HFFc6 (cell line): ENCODE data around the gene OPALIN. TPM values are rescaled to one million over a fixed set of nuclear protein-coding genes. Genes with fewer than 3 reads are reported as not detected.

ENCODE experiments used
- DNase-seq: peaks from one replicate; pipeline ENCODE4 v3.0.0-alpha.2; 2018
- H3K27ac Mint-ChIP-seq: 2 replicates; pipeline ENCODE4 v1.8.0; 2020; ENCODE audit warnings: mild to moderate bottlenecking, mixed read lengths
- H3K27me3 Mint-ChIP-seq: 2 replicates; pipeline ENCODE4 v1.8.0; 2021; ENCODE audit warnings: mild to moderate bottlenecking, moderate library complexity, mixed read lengths; ENCODE audit not compliant: insufficient read depth
- H3K36me3 Mint-ChIP-seq: 2 replicates; pipeline ENCODE4 v1.8.0; 2021; ENCODE audit warnings: low read depth, mixed read lengths
- H3K4me1 Mint-ChIP-seq: 2 replicates; pipeline ENCODE4 v1.8.0; 2020; ENCODE audit warnings: low read depth, mixed read lengths
- H3K4me3 Mint-ChIP-seq: 2 replicates; pipeline ENCODE4 v1.8.0; 2020; ENCODE audit warnings: mild to moderate bottlenecking, moderate library complexity, mixed read lengths
- H3K9me3 Mint-ChIP-seq: 2 replicates; pipeline ENCODE4 v1.8.0; 2020; ENCODE audit warnings: mild to moderate bottlenecking, mixed read lengths
- CTCF ChIP-seq: fragments of 200-600 bp; sonication (generic); IDR thresholded peaks from 2 replicates; pipeline ENCODE4 v1.5.0; 2021; ENCODE audit warnings: antibody characterized with exemption, mild to moderate bottlenecking
- total RNA-seq, 6 experiments: library from RNA; stranded (reverse); fragmentation: NEBNext Ultra II Directional; extraction: Animal tissue kit (Norgen Biotek cat#: 25700); gene quantifications; 2 replicates in 1 of 6; 3 replicates in 5 of 6; pipeline ENCODE4 v1.2.3, GENCODE V29; 2021

Gene OPALIN
- total RNA-seq, 6 experiments from 2014 or later, result not detected

DNA sequence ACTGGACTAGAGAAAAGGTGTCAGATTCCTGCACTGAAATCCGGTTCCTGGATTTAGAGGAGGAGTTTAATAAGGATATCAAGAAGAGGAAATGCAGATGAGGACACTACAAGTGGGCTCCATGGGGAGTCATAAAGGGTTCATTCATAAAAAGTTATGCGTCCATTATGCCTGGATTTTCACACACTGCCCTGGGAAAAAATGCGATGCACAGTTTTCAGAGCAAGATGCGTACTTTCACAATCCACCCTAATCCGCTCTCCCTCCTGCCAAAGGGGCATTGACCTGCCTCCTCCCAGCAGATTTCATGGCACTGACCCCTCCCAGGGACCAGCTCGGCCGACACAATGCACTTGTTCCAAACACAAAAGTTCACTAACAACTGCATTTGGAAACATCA lies 42.2 kb upstream of the OPALIN start:
- Mint-ChIP-seq H3K4me3 (no peak overlapping the region), H3K4me1 (no peaks in the 10 kb centered on the region), H3K9me3 (no peaks in the 10 kb centered on the region), H3K36me3 (no peaks in the 10 kb centered on the region), H3K27me3 (peaks cover 54% of the 10 kb centered on the region), H3K27ac (no peak overlapping the region)
- TF ChIP-seq CTCF, result no peak
- no peak for DNase-seq

DNA sequence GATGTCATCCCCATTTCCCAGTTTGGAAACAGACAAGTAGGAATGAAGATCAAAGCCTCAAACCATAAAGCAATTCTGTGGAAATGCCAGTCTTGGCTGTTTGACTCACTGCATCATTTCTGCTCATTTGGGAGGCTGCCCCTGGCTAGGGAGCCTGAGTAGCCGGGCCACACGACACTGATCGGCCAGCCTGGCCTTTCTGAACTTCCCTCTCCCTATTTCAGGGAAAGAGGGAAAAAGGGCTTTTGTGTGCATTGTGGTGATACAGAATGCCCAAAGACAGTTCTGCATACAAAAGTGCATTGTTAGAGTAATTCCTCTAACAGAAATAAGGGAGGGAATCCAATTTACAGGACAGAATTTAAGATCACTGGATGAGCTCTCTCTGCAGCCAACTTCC lies 41.7 kb upstream of the OPALIN start:
- H3K36me3 Mint-ChIP-seq, result no peaks in the 10 kb centered on the region
- H3K4me1 Mint-ChIP-seq, result no peaks in the 10 kb centered on the region
- H3K9me3 Mint-ChIP-seq, result no peaks in the 10 kb centered on the region
- peaks cover 54% of the 10 kb centered on the region for H3K27me3 Mint-ChIP-seq
- DNase-seq, result no peak
- TF ChIP-seq CTCF, result no peak
- no peak overlapping the region for H3K27ac Mint-ChIP-seq
- H3K4me3 Mint-ChIP-seq, result no peak overlapping the region

DNA sequence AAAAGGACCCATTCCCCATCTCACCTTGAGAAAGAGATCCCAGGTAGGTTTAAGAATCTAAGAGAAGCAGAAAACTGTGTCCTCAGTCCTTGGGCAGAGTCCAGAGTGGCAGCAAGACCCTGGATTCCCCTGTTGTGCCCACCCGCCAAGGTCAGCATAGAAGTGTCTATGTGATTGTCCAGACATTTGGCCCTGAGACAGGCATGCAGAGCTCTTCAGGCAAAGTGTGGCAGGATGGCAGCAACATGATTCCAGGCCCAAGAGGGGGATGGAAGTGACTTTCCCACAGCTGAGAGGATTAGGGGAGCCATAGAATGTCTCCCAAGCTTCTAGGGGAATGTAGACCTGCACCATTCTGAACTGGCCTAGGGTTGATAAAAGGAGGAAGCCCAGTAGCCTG lies 39.1 kb upstream of the OPALIN start:
- no peak for TF ChIP-seq CTCF
- peaks cover 57% of the 10 kb centered on the region for H3K27me3 Mint-ChIP-seq
- H3K27ac Mint-ChIP-seq, result no peak overlapping the region
- DNase-seq, result no peak
- no peak overlapping the region for H3K4me3 Mint-ChIP-seq
- H3K4me1 Mint-ChIP-seq, result no peaks in the 10 kb centered on the region
- no peaks in the 10 kb centered on the region for H3K36me3 Mint-ChIP-seq
- H3K9me3 Mint-ChIP-seq, result no peaks in the 10 kb centered on the region

DNA sequence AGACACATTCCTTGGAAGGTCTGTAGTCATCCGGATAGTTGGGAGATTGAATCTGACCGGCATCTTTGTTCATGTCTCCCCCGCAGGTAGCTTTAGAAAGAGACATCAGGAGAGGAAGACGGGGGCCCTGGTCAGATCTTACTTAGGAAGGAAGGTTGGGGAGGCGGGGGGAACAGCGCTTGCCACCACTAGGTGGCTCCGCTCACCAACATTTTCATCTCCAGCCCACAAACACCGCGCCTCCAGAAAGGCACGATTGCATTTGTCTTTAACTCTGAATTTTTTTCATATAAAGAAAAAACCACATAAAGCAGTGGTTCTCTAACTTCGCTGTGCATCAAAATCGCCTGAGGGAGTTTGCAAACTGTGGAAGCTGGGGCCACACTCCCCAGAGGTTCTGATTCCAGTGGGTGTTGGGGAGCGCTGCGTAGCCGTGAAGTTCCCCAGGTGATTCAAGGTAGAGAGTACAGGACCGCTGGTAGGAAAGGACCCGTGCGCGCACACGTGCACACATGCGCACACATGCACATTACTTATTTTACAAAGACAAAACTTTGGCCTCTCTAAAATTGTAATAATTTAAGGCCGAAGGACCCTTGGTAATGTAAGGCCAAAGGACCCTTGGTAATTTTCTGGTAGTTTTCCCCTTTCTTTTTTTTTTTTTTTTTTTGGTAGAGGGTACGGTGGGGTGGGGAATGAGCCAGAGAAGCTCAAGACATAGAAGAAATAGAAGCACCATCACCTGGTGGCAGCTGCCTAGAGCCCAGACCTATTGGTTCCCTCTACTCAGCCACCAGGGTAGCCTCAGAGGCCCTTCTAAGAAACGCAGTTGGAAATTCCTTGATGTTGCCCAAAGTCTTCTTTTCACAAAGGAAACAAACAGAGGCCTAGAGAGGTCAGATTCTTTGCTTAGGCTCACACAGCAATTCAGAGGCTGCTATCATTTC lies 37.4 kb upstream of the OPALIN start:
- H3K9me3 Mint-ChIP-seq, result no peaks in the 10 kb centered on the region
- DNase-seq, result peak; percentile 52
- H3K4me3 Mint-ChIP-seq, result no peak overlapping the region
- H3K27ac Mint-ChIP-seq, result no peak overlapping the region
- no peaks in the 10 kb centered on the region for H3K36me3 Mint-ChIP-seq
- peaks cover 49% of the 10 kb centered on the region for H3K27me3 Mint-ChIP-seq
- peak; percentile 91 for TF ChIP-seq CTCF
- H3K4me1 Mint-ChIP-seq, result no peaks in the 10 kb centered on the region

DNA sequence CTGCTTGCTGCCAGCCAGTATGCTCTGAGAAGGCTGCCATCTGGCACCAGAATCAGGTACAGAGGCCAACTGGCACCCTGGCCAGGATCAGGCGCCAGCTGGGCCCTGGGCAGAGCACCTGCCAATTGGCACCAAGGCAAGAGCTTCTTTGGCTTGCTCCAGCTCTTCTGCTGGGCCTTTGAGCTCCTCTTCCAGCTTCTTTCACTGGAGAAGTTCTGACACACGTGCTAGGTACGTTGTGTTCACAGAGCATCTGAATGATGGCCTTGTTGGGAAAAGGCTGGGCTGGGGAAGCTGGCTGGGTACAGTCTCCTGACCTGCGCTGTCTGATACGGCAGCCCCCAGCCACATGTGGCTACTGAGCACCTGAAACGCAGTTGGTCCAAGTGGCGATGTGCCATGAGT lies 31.7 kb upstream of the OPALIN start:
- H3K4me1 Mint-ChIP-seq, result peaks cover 32% of the 10 kb centered on the region
- no peak overlapping the region for H3K27ac Mint-ChIP-seq
- peaks cover 21% of the 10 kb centered on the region for H3K27me3 Mint-ChIP-seq
- no peak for TF ChIP-seq CTCF
- no peak for DNase-seq
- H3K9me3 Mint-ChIP-seq, result no peaks in the 10 kb centered on the region
- no peak overlapping the region for H3K4me3 Mint-ChIP-seq
- H3K36me3 Mint-ChIP-seq, result no peaks in the 10 kb centered on the region
